Fibroblast of villous mesenchyme (primary cell): ENCODE results near the gene MAP3K3. TPM values are rescaled to one million over a fixed set of nuclear protein-coding genes. Genes with fewer than 3 reads are reported as not detected.

ENCODE experiments used
- DNase-seq: peaks from one replicate; pipeline ENCODE4 v3.0.0-alpha.2; 2010; ENCODE audit warnings: low read depth
- H3K4me3 ChIP-seq: 2 replicates; pipeline ENCODE4 v1.5.1; 2011; ENCODE audit warnings: low read depth, mild to moderate bottlenecking, low read length
- CTCF ChIP-seq: IDR thresholded peaks from 2 replicates; pipeline ENCODE4 v1.5.1; 2012; ENCODE audit warnings: low read depth, mild to moderate bottlenecking, low read length; ENCODE audit not compliant: insufficient read depth
- total RNA-seq: library from RNA; depleted of rRNA; stranded (reverse); fragments of >200 nt; gene quantifications from 2 replicates; pipeline ENCODE4 v1.2.3, GENCODE V29; 2012

The MAP3K3 gene
- total RNA-seq, 1 donor, result 34.1 TPM

DNA sequence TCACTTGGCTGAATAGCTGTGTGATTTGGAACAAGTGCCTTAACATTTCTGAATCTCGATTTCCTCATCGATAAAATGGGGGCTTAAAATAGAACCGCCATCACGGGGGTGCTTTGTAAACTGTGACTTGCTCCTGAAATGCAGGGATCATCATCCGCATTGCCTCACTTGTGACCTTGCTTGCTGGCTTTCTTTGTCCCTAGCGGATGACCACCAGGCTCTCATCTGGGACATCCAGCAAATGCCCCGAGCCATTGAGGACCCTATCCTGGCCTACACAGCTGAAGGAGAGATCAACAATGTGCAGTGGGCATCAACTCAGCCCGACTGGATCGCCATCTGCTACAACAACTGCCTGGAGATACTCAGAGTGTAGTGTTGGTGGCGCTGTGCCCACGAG is 33.4 kb upstream of the MAP3K3 start:
- H3K4me3 ChIP-seq, result no peak overlapping the region
- no peak for TF ChIP-seq CTCF
- DNase-seq, result no peak

DNA sequence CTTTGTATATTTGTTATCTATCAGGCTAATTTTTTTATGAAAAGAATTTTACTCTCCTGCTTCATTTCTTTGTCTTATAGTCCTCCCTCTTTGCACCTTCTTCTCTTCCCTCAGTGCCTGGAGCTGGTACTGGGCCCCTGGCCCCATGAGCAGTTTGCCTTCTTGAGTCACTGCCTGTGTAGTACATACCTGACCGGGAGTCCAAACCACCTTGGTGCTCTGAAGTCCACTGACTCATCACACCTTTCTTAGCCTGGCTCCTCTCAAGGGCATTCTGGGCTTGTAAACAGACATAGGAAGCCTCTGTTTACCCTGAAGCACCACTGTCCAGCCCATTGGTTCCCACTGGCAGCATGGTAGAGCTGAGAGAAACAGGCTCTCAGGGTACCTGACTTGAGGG is 32.6 kb upstream of the MAP3K3 start:
- H3K4me3 ChIP-seq, result no peak overlapping the region
- no peak for DNase-seq
- no peak for TF ChIP-seq CTCF

- no peak for TF ChIP-seq CTCF
- no peak overlapping the region for H3K4me3 ChIP-seq
- DNase-seq, result no peak
These were observed 29.4 kb upstream of the MAP3K3 start for GRCh38 chr17:63592797-63593196.

DNA sequence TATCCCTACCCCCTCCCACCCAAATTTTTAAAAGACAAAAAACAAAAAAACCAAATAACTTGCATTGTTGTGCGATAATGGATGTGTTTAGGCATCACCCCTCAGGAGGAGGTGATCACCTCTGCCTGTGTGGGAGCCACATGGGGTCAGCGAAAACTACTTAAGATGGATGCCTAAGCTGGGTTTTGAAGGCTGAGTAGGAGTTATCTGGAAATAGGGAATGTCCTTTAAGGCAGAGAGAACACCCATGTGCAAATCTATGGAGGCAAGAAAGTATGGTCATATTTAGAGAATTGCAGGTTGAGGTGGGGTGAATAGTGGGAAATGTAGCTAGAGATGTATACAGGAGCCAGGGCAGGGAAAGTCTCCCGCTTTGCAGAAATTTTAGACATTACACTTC is 27.1 kb upstream of the MAP3K3 start:
- no peak for TF ChIP-seq CTCF
- DNase-seq, result no peak
- H3K4me3 ChIP-seq, result no peak overlapping the region

GRCh38 chr17:63596856-63597586 is 25.2 kb upstream of the MAP3K3 start:
- no peak overlapping the region for H3K4me3 ChIP-seq
- no peak for TF ChIP-seq CTCF
- no peak for DNase-seq

DNA sequence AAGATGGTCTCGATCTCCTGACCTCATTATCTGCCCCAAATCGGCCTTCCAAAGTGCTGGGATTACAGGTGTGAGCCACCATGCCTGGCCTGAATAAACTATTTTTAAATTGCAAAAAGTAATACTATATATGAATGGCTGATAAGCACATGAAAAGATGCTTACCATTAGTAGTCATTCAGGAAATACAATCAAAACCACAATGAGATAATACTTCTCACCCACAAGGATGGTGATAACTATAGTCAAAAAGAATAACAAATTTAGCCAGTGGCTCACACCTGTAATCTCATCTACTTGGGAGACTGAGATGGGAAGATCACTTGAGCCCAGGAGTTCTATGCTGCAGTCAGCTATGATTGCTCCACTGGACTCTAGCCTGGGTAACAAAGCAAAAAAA is 23.9 kb upstream of the MAP3K3 start:
- DNase-seq, result no peak
- H3K4me3 ChIP-seq, result no peak overlapping the region
- no peak for TF ChIP-seq CTCF
